ENCODE data around the gene RHBDD2. TPM values are rescaled to one million over a fixed set of nuclear protein-coding genes. Genes with fewer than 3 reads are reported as not detected.
A peak's percentile ranks its signal among the peaks of the same experiment; 100 is the strongest.

The RHBDD2 gene
- total and polyA plus RNA-seq, 2 experiments from 2014 or later = 28.1 to 62.2 TPM

GRCh38 chr7:75916259-75916658 lies 37.4 kb downstream of the RHBDD2 start:
- Histone ChIP-seq H3K36me3 (ENCODE audit: low read depth) (no peaks in the 10 kb centered on the region), H4K20me1 (ENCODE audit: insufficient read depth) (no peaks in the 10 kb centered on the region), H3F3A (ENCODE audit: insufficient read depth) (no peaks in the 10 kb centered on the region), H3K4me3 (peak overlapping the region; percentile 97), H3K27ac (no peak overlapping the region), H3K4me2 (ENCODE audit: unreplicated experiment) (peak overlapping the region; percentile 86), H2AFZ (peak overlapping the region; percentile 97), H3K27me3 (replicated peaks; ENCODE audit: insufficient read depth) (no peaks in the 10 kb centered on the region), H3K79me2 (ENCODE audit: insufficient read depth) (peaks cover 61% of the 10 kb centered on the region), H3K9ac (peak overlapping the region; percentile 89), H3K4me1 (ENCODE audit: insufficient read depth) (peaks cover 3% of the 10 kb centered on the region; the same call in 1 of the 2 replicates), H3K9me3 (ENCODE audit: low read depth) (no peaks in the 10 kb centered on the region), H3K9me2 (ENCODE audit: insufficient read depth) (no peaks in the 10 kb centered on the region)
- in situ Hi-C loops (cut with MboI) = no loop called here
- 29 to 38% methylated on average over 5 of the region's 5 CpGs for WGBS, 2 experiments (ENCODE audit: low coverage in 1 of 2, low lambda C conversion rate in 2 of 2, missing lambda C conversion rate in 2 of 2)
- no peak for TF ChIP-seq EZH2 (IDR thresholded peaks at IDR 0.05; ENCODE audit: insufficient read depth, poor library complexity, severe bottlenecking)
- no peak for TF ChIP-seq EZH2phosphoT487 (IDR thresholded peaks at IDR 0.05; ENCODE audit: insufficient read depth, low read depth)
- DNase-seq = no peak

GRCh38 chr7:75916685-75917634 lies 38.1 kb downstream of the RHBDD2 start:
- Histone ChIP-seq H3K9me3 (ENCODE audit: low read depth) (no peaks in the 10 kb centered on the region), H4K20me1 (ENCODE audit: insufficient read depth) (no peaks in the 10 kb centered on the region), H3K4me3 (peak overlapping the region; percentile 97; the same call in 1 of the 2 replicates), H3K9me2 (ENCODE audit: insufficient read depth) (no peaks in the 10 kb centered on the region), H3K79me2 (ENCODE audit: insufficient read depth) (peaks cover 68% of the 10 kb centered on the region), H3F3A (ENCODE audit: insufficient read depth) (no peaks in the 10 kb centered on the region), H3K4me1 (ENCODE audit: insufficient read depth) (peaks cover 3% of the 10 kb centered on the region; the same call in 1 of the 2 replicates), H3K27ac (no peak overlapping the region), H3K9ac (no peak overlapping the region), H2AFZ (no peak overlapping the region), H3K4me2 (ENCODE audit: unreplicated experiment) (no peak overlapping the region), H3K27me3 (replicated peaks; ENCODE audit: insufficient read depth) (no peaks in the 10 kb centered on the region), H3K36me3 (ENCODE audit: low read depth) (no peaks in the 10 kb centered on the region)
- WGBS, 2 experiments (ENCODE audit: low coverage in 1 of 2, low lambda C conversion rate in 2 of 2, missing lambda C conversion rate in 2 of 2) = 92 to 93% methylated on average over 11 of the region's 11 CpGs
- TF ChIP-seq EZH2phosphoT487 (IDR thresholded peaks at IDR 0.05; ENCODE audit: insufficient read depth, low read depth) = no peak
- no peak for TF ChIP-seq EZH2 (IDR thresholded peaks at IDR 0.05; ENCODE audit: insufficient read depth, poor library complexity, severe bottlenecking)
- no peak for DNase-seq
- in situ Hi-C loops (cut with MboI) = no loop called here

GRCh38 chr7:75920431-75921161 lies 41.8 kb downstream of the RHBDD2 start:
- 87 to 89% methylated on average over 19 of the region's 19 CpGs for WGBS, 2 experiments (ENCODE audit: low coverage in 1 of 2, low lambda C conversion rate in 2 of 2, missing lambda C conversion rate in 2 of 2)

GRCh38 chr7:75921479-75921878 lies 42.6 kb downstream of the RHBDD2 start:
- TF ChIP-seq EZH2phosphoT487 (IDR thresholded peaks at IDR 0.05; ENCODE audit: insufficient read depth, low read depth) (no peak), EZH2 (IDR thresholded peaks at IDR 0.05; ENCODE audit: insufficient read depth, poor library complexity, severe bottlenecking) (no peak)

More at GRCh38 chr7:75920431-75921161, 41.8 kb downstream of the RHBDD2 start:
- Histone ChIP-seq H3K4me1 (ENCODE audit: insufficient read depth) (peaks cover 3% of the 10 kb centered on the region; the same call in 1 of the 2 replicates), H3K36me3 (ENCODE audit: low read depth) (no peaks in the 10 kb centered on the region), H3K79me2 (ENCODE audit: insufficient read depth) (peaks cover 99% of the 10 kb centered on the region), H3K27me3 (replicated peaks; ENCODE audit: insufficient read depth) (no peaks in the 10 kb centered on the region), H3K9me2 (ENCODE audit: insufficient read depth) (no peaks in the 10 kb centered on the region), H4K20me1 (ENCODE audit: insufficient read depth) (no peaks in the 10 kb centered on the region), H3K4me2 (ENCODE audit: unreplicated experiment) (no peak overlapping the region), H3F3A (ENCODE audit: insufficient read depth) (no peaks in the 10 kb centered on the region), H3K27ac (no peak overlapping the region), H3K9ac (no peak overlapping the region), H2AFZ (no peak overlapping the region), H3K4me3 (no peak overlapping the region), H3K9me3 (ENCODE audit: low read depth) (no peaks in the 10 kb centered on the region)
- TF ChIP-seq EZH2 (IDR thresholded peaks at IDR 0.05; ENCODE audit: insufficient read depth, poor library complexity, severe bottlenecking) (no peak), EZH2phosphoT487 (IDR thresholded peaks at IDR 0.05; ENCODE audit: insufficient read depth, low read depth) (no peak)
- in situ Hi-C loops (cut with MboI) = no loop called here
- peak; percentile 24 for DNase-seq

More at GRCh38 chr7:75921479-75921878, 42.6 kb downstream of the RHBDD2 start:
- Histone ChIP-seq H3K9me3 (ENCODE audit: low read depth) (no peaks in the 10 kb centered on the region), H2AFZ (no peak overlapping the region), H3K4me3 (no peak overlapping the region), H3K4me2 (ENCODE audit: unreplicated experiment) (no peak overlapping the region), H3K9me2 (ENCODE audit: insufficient read depth) (no peaks in the 10 kb centered on the region), H3K9ac (no peak overlapping the region), H3K27me3 (replicated peaks; ENCODE audit: insufficient read depth) (no peaks in the 10 kb centered on the region), H3F3A (ENCODE audit: insufficient read depth) (no peaks in the 10 kb centered on the region), H3K36me3 (ENCODE audit: low read depth) (no peaks in the 10 kb centered on the region), H4K20me1 (ENCODE audit: insufficient read depth) (no peaks in the 10 kb centered on the region), H3K79me2 (ENCODE audit: insufficient read depth) (peaks cover 99% of the 10 kb centered on the region), H3K4me1 (ENCODE audit: insufficient read depth) (no peaks in the 10 kb centered on the region; the same call in 1 of the 2 replicates), H3K27ac (no peak overlapping the region)
- WGBS, 2 experiments (ENCODE audit: low coverage in 1 of 2, low lambda C conversion rate in 2 of 2, missing lambda C conversion rate in 2 of 2) = 86 to 93% methylated on average over 14 of the region's 14 CpGs
- in situ Hi-C loops (cut with MboI) = no loop called here
- no peak for DNase-seq

Measured in GM23248 (cell line).